GM12873 (cell line): Measurements from ENCODE around the gene TET3.

ENCODE experiments used
- TF ChIP-seq, protein P1 (sequence below): IDR thresholded peaks from 2 replicates; pipeline ENCODE4 v1.5.1; 2012; ENCODE audit warnings: low read depth, mild to moderate bottlenecking, moderate library complexity, low read length, control low read depth; ENCODE audit not compliant: insufficient read depth; ENCODE audit errors: missing control alignments

TET3 gene

DNA sequence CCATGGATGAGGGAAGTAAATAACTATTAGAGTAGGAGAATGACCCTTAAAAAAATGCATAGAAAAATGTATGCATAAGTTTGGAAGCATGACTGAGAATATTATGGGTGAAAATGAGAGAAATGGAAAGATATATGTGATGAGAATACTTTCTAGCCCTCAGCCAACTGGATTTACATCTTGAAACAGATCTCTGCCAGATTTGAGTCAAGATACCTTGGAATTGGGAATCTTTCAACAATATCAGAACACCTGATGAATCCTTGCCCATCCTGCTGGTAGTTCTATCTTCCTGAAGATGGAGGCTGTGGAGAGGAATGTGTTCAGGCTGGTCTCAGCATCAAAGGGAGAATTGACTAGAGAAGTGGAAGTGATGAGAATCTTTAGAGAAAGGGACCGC lies 5.8 kb downstream of the TET3 start:
- TF ChIP-seq, protein P1, sequence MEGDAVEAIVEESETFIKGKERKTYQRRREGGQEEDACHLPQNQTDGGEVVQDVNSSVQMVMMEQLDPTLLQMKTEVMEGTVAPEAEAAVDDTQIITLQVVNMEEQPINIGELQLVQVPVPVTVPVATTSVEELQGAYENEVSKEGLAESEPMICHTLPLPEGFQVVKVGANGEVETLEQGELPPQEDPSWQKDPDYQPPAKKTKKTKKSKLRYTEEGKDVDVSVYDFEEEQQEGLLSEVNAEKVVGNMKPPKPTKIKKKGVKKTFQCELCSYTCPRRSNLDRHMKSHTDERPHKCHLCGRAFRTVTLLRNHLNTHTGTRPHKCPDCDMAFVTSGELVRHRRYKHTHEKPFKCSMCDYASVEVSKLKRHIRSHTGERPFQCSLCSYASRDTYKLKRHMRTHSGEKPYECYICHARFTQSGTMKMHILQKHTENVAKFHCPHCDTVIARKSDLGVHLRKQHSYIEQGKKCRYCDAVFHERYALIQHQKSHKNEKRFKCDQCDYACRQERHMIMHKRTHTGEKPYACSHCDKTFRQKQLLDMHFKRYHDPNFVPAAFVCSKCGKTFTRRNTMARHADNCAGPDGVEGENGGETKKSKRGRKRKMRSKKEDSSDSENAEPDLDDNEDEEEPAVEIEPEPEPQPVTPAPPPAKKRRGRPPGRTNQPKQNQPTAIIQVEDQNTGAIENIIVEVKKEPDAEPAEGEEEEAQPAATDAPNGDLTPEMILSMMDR: no peak

DNA sequence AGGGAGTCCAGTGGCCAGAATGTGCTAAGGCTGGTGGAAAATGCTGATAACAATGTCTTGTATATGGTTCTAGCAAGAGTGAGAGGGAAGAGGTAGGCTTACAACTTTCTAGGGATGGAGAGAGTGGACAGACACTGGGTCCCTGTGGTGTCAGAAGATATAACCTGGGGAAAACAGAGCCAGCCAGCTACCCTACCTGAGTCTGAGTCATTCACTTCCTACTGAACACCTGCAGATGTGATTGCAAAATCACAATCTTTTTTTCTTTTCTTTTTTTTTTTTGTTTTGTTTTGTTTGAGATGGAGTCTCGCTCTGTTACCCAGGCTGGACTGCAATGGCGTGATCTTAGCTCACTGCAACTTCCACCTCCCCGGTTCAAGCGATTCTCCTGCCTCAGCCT lies 7.3 kb downstream of the TET3 start:
- TF ChIP-seq, protein P1: no peak

DNA sequence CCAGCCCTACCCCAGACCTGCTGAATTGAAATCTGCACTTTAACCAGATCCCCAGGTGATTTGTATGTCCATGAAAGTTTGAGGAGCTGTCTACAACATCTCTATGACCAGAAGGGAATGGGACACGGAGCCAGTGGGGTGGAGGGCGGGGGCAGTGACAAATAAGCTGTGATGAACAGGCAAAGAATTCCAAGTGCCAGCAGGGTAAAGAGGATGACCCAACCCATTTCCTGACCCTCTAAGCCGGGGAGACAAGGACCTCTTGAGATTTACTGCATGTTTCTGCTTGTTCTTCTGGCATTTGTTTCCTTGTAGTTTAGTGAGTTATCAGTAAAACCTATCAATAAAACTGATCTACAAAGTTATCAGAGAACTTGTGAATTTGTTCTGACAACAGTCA lies 8.7 kb downstream of the TET3 start:
- TF ChIP-seq, protein P1: no peak

DNA sequence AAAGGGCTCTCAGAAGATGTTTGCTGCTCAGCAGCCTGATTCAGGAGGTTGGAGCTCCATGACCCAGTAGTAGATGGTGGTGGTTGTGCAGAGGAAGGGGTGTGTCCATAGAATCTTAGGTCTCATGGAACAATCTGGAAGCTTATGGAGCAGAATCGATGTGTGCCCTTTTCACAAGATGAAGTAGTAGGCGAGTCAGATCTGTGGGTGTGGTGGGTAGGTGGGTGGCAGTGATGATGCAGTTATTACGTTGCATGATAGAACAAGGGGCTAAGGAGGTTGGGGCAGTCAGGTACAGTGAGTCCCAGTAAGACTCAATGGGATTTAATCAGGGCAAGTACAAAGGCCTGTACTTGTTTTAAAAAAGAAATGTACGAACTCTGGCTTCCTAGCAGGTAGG lies 9.1 kb downstream of the TET3 start:
- TF ChIP-seq, protein P1: no peak

DNA sequence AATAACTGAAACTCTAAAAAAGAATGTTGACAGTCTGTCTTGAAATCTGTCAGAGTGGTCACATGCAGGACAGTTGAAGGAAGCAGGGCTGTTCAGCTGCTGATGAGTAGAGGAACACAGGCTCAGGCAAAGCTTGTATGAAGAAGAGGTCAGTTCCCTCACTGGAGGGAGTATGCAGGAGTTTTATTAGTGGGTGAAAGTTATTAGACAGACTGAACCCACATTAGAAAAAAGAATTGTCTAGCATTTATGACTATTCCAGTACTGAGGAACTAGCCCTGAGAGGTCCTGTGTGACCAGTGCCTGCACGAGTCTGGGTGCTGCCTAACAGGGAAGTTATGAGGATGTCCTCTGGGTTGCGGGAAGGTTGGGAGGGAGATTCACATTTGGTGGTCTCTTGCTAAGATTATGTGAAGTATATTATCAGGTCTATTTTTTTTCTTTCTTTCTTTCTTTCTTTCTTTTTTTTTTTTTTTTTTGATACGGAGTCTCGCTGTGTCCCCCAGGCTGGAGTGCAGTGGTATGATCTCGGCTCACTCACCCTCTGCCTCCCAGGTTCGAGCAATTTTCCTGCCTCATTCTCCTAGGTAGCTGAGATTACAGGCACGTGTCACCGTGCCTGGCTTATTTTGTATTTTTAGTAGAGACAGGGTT lies 9.6 kb downstream of the TET3 start:
- TF ChIP-seq, protein P1: no peak

DNA sequence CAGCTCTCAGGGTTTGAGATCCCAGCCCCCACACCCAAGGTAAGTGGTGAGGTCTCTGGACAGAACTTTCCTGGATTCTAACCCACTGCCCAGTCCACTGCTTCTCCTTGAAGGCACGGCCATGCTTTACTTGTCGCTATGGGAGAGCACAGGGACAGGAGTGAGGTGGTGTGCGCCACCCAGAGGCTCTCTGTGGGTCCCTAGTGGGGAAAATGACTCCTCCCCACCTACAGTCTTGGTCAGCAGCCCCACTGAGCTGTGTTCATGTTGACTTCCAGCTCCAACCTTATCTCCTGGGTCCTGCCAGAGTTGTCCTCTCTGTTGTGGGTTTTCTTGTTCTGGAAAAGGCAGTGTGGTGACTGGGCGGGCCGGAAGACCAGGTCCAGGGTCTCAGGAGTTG lies 11.1 kb downstream of the TET3 start:
- TF ChIP-seq, protein P1: peak; percentile 48

DNA sequence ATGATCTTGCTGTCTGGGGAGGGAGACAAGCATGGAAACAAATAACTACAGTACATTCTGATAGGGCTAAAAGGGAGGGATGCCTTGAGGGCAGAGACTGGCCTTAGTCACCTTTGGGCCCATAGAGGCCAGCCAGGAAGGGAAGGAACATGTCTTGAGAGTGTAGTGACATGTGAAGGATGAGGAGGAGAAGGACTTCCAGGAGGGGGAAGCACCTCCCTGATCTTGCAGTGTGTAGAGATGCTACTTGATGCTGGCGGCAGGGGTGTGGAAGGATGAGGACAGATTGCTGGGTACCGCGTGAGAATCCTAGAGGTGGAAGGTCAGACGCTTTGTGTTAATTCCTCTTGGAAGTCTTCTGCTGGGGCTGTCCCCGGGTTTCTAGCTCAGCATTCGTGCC lies 13.1 kb downstream of the TET3 start:
- TF ChIP-seq, protein P1: no peak
